Fibroblast of villous mesenchyme (primary cell): ENCODE measurements around the gene UTS2B. TPM values are rescaled to one million over a fixed set of nuclear protein-coding genes. Genes with fewer than 3 reads are reported as not detected.

Source experiments
- DNase-seq: peaks from one replicate; pipeline ENCODE4 v3.0.0-alpha.2; 2010; ENCODE audit warnings: low read depth
- H3K4me3 ChIP-seq: 2 replicates; pipeline ENCODE4 v1.5.1; 2011; ENCODE audit warnings: low read depth, mild to moderate bottlenecking, low read length
- CTCF ChIP-seq: IDR thresholded peaks from 2 replicates; pipeline ENCODE4 v1.5.1; 2012; ENCODE audit warnings: low read depth, mild to moderate bottlenecking, low read length; ENCODE audit not compliant: insufficient read depth
- total RNA-seq: library from RNA; depleted of rRNA; stranded (reverse); fragments of >200 nt; gene quantifications from 2 replicates; pipeline ENCODE4 v1.2.3, GENCODE V29; 2012

The UTS2B gene
- total RNA-seq, 1 donor = 0.86 TPM

- DNase-seq = no peak
- TF ChIP-seq CTCF = no peak
- no peak overlapping the region for H3K4me3 ChIP-seq
These were observed 31.7 kb upstream of the UTS2B start for GRCh38 chr3:191362037-191362436.

- TF ChIP-seq CTCF = no peak
- no peak for DNase-seq
- no peak overlapping the region for H3K4me3 ChIP-seq
These were observed 31.1 kb upstream of the UTS2B start for GRCh38 chr3:191361456-191361855.

GRCh38 chr3:191360620-191361019 lies 30.3 kb upstream of the UTS2B start:
- DNase-seq = no peak

DNA sequence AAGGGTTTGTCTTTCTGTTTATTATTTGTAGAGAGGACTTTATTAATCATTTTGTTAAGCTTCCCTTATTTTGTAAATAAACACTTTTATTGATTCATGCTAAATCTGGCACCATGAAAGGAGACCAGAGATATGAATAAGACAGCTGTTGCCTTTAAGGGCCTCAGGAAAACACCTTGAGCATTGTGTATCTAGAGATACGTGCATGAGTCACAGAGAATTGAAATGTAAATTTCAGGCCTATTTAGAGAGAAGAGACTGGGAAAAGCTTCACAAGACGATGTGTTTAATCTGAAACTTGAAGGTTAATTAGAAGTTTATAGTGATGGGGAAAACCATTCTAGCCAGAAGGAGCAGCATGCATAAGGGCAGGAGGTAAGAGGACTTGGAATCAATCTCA lies 28.6 kb upstream of the UTS2B start:
- TF ChIP-seq CTCF = no peak
- H3K4me3 ChIP-seq = no peak overlapping the region
- no peak for DNase-seq

More at GRCh38 chr3:191360620-191361019, 30.3 kb upstream of the UTS2B start:
- no peak for TF ChIP-seq CTCF
- no peak overlapping the region for H3K4me3 ChIP-seq

GRCh38 chr3:191357909-191358308 lies 27.6 kb upstream of the UTS2B start:
- no peak overlapping the region for H3K4me3 ChIP-seq
- DNase-seq = no peak
- TF ChIP-seq CTCF = no peak

DNA sequence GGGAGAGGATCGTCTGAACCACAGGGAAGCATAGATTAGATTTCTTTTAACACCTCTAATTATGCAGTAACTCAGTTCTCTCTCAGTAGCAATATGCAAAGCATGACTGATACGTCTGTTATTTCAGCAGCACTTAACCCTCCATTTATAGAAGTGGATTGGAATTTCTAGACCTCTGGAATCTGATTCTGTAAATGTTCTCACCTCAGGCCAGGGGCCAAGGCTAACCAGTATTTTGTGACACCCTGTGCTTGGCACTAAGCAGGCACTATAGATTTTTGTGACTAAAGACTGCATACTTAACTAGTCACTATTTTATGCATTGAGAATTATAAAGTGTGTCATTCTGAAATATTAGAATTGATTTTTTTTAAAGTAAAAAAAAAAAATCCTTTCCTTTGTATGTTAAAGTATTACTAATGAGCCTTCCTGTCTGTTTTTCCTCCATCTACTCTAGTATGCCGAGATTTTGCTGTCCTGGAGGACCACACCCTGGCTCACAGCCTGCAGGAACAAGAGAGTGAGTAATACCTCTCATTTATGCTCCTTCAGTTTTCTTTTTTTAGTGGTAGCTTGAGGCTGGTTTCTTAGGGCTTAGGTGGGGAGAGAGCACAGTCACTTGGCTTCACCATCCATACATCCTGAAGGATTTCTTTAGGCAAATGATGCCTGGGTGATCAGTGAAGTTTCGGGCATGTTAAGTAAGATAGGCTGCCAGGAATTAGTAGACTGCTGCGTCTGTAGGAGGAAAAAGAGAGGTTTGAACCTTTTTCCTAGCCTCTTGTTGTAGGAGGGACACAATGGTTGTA lies 26.5 kb upstream of the UTS2B start:
- no peak overlapping the region for H3K4me3 ChIP-seq
- peak; percentile 55 for DNase-seq
- TF ChIP-seq CTCF = no peak

DNA sequence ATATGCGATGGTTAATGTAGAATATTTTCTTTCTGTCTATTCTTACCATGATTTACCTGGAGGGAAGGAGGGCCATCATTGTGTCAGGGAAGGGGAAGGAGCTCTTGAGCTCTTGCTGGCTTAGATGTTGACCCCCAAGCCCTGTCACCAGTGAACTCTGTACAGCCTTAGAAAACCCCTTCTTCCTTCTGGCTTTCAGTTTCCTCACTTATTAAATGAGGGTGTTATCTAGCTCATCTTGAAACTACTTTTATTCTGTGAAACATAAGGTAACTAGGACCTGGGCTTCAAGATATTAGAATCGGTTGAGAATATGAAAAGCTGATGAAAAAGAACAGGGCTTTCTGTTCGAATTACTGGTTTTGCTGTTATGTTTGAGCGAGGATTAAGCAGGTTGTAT lies 25.1 kb upstream of the UTS2B start:
- DNase-seq = no peak
- no peak for TF ChIP-seq CTCF
- H3K4me3 ChIP-seq = no peak overlapping the region
